ENCODE data around the gene NME7.

NME7 gene

DNA sequence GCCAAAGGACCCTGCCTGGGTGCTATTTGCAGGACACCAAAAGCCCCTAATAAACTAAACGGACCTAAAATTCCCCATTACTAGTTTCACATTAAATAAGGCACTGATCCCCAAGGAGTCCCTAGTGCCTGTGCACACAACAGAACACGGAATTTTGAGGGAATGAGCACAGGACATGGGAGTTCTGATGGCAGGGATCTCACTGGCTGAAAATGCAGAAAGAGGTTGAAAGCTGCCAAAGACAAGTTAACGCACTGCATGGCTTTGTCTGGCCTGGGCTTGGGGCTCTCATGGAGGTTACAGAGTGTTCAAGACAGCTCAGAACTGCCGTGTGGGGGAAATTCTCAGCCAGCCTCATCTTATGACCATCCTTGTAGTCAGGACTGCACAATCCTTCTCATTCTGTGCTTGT is 276.7 kb downstream of the NME7 start:
- TF ChIP-seq CTCF (IDR thresholded peaks at IDR 0.05; ENCODE audit: control insufficient read depth, insufficient read depth, low read depth, low read length, missing control alignments), result no peak
- H3K4me3 ChIP-seq (ENCODE audit: control insufficient read depth, low read depth, low read length), result no peak overlapping the region
- no peak for DNase-seq (ENCODE audit: low read depth)

- no peak overlapping the region for H3K4me3 ChIP-seq (ENCODE audit: control insufficient read depth, low read depth, low read length)
- DNase-seq (ENCODE audit: low read depth), result no peak
- no peak for TF ChIP-seq CTCF (IDR thresholded peaks at IDR 0.05; ENCODE audit: control insufficient read depth, insufficient read depth, low read depth, low read length, missing control alignments)
Measured at GRCh38 chr1:169090308-169090899, 277.2 kb downstream of the NME7 start.

GRCh38 chr1:169089776-169090175 is 277.8 kb downstream of the NME7 start:
- no peak overlapping the region for H3K4me3 ChIP-seq (ENCODE audit: control insufficient read depth, low read depth, low read length)
- no peak for TF ChIP-seq CTCF (IDR thresholded peaks at IDR 0.05; ENCODE audit: control insufficient read depth, insufficient read depth, low read depth, low read length, missing control alignments)
- no peak for DNase-seq (ENCODE audit: low read depth)

- H3K4me3 ChIP-seq (ENCODE audit: control insufficient read depth, low read depth, low read length), result no peak overlapping the region
- DNase-seq (ENCODE audit: low read depth), result no peak
- TF ChIP-seq CTCF (IDR thresholded peaks at IDR 0.05; ENCODE audit: control insufficient read depth, insufficient read depth, low read depth, low read length, missing control alignments), result no peak
Measured at GRCh38 chr1:169087876-169088275, 279.7 kb downstream of the NME7 start.

DNA sequence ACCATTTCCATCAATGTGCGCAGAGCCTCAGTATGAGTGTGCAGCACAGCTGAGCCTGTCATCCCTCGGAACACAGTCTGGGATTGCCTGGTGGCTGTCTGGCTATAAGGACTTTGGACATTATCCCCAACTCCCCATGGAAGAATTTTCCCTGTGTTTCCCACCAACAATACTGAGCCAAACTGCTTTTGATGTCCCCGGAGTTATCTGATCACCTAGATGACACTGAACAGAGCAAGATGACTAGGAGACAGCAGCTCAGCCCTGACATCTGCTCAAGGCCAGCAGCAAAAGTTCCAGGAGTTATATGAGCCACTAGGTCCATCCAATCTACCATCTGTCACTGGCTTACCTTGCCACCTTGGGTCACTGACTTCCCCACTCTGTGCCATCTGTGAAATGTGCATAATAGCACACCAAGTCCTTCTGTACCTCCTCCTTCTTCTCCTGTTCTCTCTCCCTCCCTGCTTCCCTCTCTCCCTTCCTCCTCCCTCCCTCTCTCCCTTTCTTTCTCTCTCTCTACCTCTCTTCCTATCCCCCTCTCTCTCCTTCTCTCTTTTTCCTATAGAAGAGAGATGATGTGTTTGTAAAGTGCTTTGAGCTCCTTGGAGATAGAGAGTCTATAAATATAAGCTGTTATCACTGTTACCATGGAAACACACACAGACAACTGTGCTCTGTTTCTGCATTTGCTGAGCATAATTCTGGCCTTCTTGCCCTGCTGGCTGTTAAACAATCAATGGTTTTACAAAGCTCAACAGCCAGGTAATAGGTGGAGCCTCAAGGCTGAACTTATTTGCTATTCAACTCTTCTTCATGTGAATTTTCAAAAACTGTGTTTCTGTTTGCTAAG is 280.8 kb downstream of the NME7 start:
- no peak overlapping the region for H3K4me3 ChIP-seq (ENCODE audit: control insufficient read depth, low read depth, low read length)
- no peak for DNase-seq (ENCODE audit: low read depth)
- no peak for TF ChIP-seq CTCF (IDR thresholded peaks at IDR 0.05; ENCODE audit: control insufficient read depth, insufficient read depth, low read depth, low read length, missing control alignments)

GRCh38 chr1:169085911-169086310 is 281.7 kb downstream of the NME7 start:
- TF ChIP-seq CTCF (IDR thresholded peaks at IDR 0.05; ENCODE audit: control insufficient read depth, insufficient read depth, low read depth, low read length, missing control alignments), result no peak
- DNase-seq (ENCODE audit: low read depth), result no peak
- no peak overlapping the region for H3K4me3 ChIP-seq (ENCODE audit: control insufficient read depth, low read depth, low read length)

All from AG09309 (cell line).